ENCODE results near the gene KBTBD4. TPM values are rescaled to one million over a fixed set of nuclear protein-coding genes. Genes with fewer than 3 reads are reported as not detected.

Gene KBTBD4
- total and polyA plus RNA-seq, 2 of the 13 experiments (the other 11 are each of a cell fraction or from before 2014, with no cell fraction given) = 8.5 to 12.8 TPM

DNA sequence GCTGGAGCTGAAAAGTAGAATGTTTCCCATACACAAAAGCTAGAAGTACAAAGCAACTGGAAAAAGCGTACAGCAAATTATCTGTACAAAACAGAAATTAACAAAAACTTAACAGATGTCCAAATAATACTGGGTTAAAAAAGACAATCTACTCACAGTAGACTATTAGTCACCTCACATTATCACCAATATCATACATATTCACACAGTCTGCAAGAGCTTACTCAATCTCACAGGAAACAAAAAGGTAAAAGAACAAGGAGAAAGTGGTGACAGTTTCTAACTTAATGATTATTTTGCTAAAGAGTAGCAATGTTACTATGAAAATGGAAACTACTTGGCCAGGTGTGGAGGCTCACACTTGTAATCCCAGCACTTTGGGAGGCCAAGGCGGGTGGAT lies 37.7 kb downstream of the KBTBD4 start:
- 100% methylated on average over 2 of the region's 2 CpGs for WGBS (ENCODE audit: low lambda C conversion rate)
- intact Hi-C loops (cut with micrococcal nuclease; ENCODE audit: unreplicated experiment) (no loop called here), in situ Hi-C loops (cut with HindIII; ENCODE audit: extremely low pct_ligation_motif_present, low pct_unique_long_range_greater_than_20kb) (no loop called here)
- Histone ChIP-seq H3K4me3 (replicated peaks in 1 of 3; ENCODE audit: insufficient read depth in 1 of 3, low read depth in 2 of 3, low read length in 3 of 3) (no peak overlapping the region), H3K27me3 (ENCODE audit: control insufficient read depth in 1 of 2, insufficient read depth in 2 of 2, low read length in 2 of 2) (no peaks in the 10 kb centered on the region), H3K9ac (ENCODE audit: insufficient read depth, low read depth, low read length) (no peak overlapping the region), H3K9me3 (ENCODE audit: low read length) (no peaks in the 10 kb centered on the region), H2AFZ (ENCODE audit: low read length) (no peak overlapping the region), H3K4me1 (ENCODE audit: insufficient read depth, low read length) (peaks cover 5% of the 10 kb centered on the region; the same call in 1 of the 2 replicates), H3K36me3 (replicated peaks in 1 of 2; ENCODE audit: control insufficient read depth in 1 of 2, insufficient read depth in 2 of 2, low read length in 2 of 2) (peaks cover 2 to 4% of the 10 kb centered on the region in 2 experiments; a peak in 3 of 5 replicates), H3K27ac (ENCODE audit: extremely low read length, insufficient read depth, low read length) (no peak overlapping the region), H3K79me2 (ENCODE audit: insufficient read depth, low read length) (peaks cover 90% of the 10 kb centered on the region), H4K20me1 (ENCODE audit: insufficient read depth, low read length) (peaks cover 67% of the 10 kb centered on the region), H3K4me2 (ENCODE audit: low read depth, low read length) (no peak overlapping the region)
- no TSS peak for BruUV-seq (replicated peaks)
- ATAC-seq (no peak), FAIRE-seq (no peak), DNase-seq (ENCODE audit: low spot score) (no peak)
- ChIA-PET CTCF (ENCODE audit: low intra/inter-chr PET ratio, low total read pairs) (no interaction called here), POLR2A (no interaction called here)
- no peak for TF ChIP-seq ZSCAN21 (CRISPR knock-in tag; IDR thresholded peaks at IDR 0.05; ENCODE audit: borderline replicate concordance)
- TF ChIP-seq, protein P1, sequence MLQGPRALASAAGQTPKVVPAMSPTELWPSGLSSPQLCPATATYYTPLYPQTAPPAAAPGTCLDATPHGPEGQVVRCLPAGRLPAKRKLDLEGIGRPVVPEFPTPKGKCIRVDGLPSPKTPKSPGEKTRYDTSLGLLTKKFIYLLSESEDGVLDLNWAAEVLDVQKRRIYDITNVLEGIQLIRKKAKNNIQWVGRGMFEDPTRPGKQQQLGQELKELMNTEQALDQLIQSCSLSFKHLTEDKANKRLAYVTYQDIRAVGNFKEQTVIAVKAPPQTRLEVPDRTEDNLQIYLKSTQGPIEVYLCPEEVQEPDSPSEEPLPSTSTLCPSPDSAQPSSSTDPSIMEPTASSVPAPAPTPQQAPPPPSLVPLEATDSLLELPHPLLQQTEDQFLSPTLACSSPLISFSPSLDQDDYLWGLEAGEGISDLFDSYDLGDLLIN (CRISPR knock-in tag; IDR thresholded peaks at IDR 0.05; ENCODE audit: borderline replicate concordance) = no peak

DNA sequence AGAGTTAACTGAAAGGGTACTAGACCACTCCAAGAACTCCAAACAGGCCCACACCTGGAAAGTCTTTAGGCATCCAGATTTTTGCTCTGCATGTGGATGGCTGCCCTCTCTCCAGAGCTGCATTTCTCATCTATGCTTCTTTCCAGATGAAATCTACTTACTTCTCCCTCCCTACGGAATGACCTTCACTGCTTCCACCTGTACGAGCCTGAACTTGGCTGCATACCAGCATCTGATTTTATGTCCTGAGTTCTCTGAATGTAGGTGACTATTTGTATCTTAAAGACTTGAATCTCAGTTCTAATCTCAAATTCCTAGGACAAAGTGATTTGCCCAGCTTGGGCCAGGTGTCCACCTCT lies 39.1 kb downstream of the KBTBD4 start:
- Histone ChIP-seq H3K4me2 (ENCODE audit: low read depth, low read length) (no peak overlapping the region), H3K9me3 (ENCODE audit: low read length) (no peaks in the 10 kb centered on the region), H3K9ac (ENCODE audit: insufficient read depth, low read depth, low read length) (no peak overlapping the region), H3K36me3 (replicated peaks in 1 of 2; ENCODE audit: control insufficient read depth in 1 of 2, insufficient read depth in 2 of 2, low read length in 2 of 2) (peaks cover 2 to 4% of the 10 kb centered on the region in 2 experiments; a peak in 3 of 5 replicates), H3K27me3 (ENCODE audit: control insufficient read depth in 1 of 2, insufficient read depth in 2 of 2, low read length in 2 of 2) (no peaks in the 10 kb centered on the region), H3K4me3 (replicated peaks in 1 of 3; ENCODE audit: insufficient read depth in 1 of 3, low read depth in 2 of 3, low read length in 3 of 3) (no peak overlapping the region), H4K20me1 (ENCODE audit: insufficient read depth, low read length) (peaks cover 62% of the 10 kb centered on the region), H3K4me1 (ENCODE audit: insufficient read depth, low read length) (peaks cover 5% of the 10 kb centered on the region; the same call in 1 of the 2 replicates), H3K79me2 (ENCODE audit: insufficient read depth, low read length) (peaks cover 94% of the 10 kb centered on the region), H3K27ac (ENCODE audit: extremely low read length, insufficient read depth, low read length) (no peak overlapping the region), H2AFZ (ENCODE audit: low read length) (no peak overlapping the region)
- ATAC-seq (no peak), DNase-seq (ENCODE audit: low spot score) (no peak), FAIRE-seq (no peak)
- BruUV-seq (replicated peaks) = no TSS peak
- TF ChIP-seq HMGA1 (CRISPR knock-in tag; conservative IDR thresholded peaks at IDR 0.05) = no peak
- no peak for TF ChIP-seq ZNF253 (CRISPR knock-in tag; IDR thresholded peaks at IDR 0.05; ENCODE audit: borderline replicate concordance)
- no peak for TF ChIP-seq ZBTB38 (CRISPR knock-in tag; IDR thresholded peaks at IDR 0.05)
- TF ChIP-seq TAF1 (CRISPR knock-in tag; IDR thresholded peaks at IDR 0.05) = no peak
- TF ChIP-seq TEAD3 (CRISPR knock-in tag; optimal IDR thresholded peaks at IDR 0.05; ENCODE audit: borderline replicate concordance) = no peak
- no peak for TF ChIP-seq EZH2 (conservative IDR thresholded peaks at IDR 0.05; ENCODE audit: low read depth, low read length)
- no peak for TF ChIP-seq CCDC6 (CRISPR knock-in tag; IDR thresholded peaks at IDR 0.05)
- TF ChIP-seq SRF (IDR thresholded peaks at IDR 0.05; ENCODE audit: low read depth, low read length) = no peak
- no peak for TF ChIP-seq MXI1 (IDR thresholded peaks at IDR 0.05; ENCODE audit: borderline replicate concordance, low read depth, low read length)
- TF ChIP-seq GABPB1 (CRISPR knock-in tag; IDR thresholded peaks at IDR 0.05) = no peak
- TF ChIP-seq HIVEP1 (CRISPR knock-in tag; IDR thresholded peaks at IDR 0.05) = no peak
- in situ Hi-C loops (cut with HindIII; ENCODE audit: extremely low pct_ligation_motif_present, low pct_unique_long_range_greater_than_20kb) (no loop called here), intact Hi-C loops (cut with micrococcal nuclease; ENCODE audit: unreplicated experiment) (no loop called here)
- 95% methylated on average over 2 of the region's 2 CpGs for WGBS (ENCODE audit: low lambda C conversion rate)
- POLR2A ChIA-PET = interaction anchor here (1.2 kb wide), 1 partner anchor 24 kb away, joined by 4 read pairs; no protein-coding TSS in a partner anchor
- CTCF ChIA-PET (ENCODE audit: low intra/inter-chr PET ratio, low total read pairs) = no interaction called here
